ENCODE measurements around the gene AUTS2.

AUTS2 gene

GRCh38 chr7:70484255-70484654 is 886.0 kb downstream of the AUTS2 start:
- TF ChIP-seq CTCF (IDR thresholded peaks at IDR 0.05; ENCODE audit: poor library complexity, severe bottlenecking): no peak
- Histone ChIP-seq H3K4me1 (ENCODE audit: insufficient read depth, poor library complexity, severe bottlenecking) (no peaks in the 10 kb centered on the region), H3K27me3 (ENCODE audit: insufficient read depth, poor library complexity, severe bottlenecking) (no peaks in the 10 kb centered on the region), H3K36me3 (ENCODE audit: low read depth) (no peaks in the 10 kb centered on the region), H3K9me3 (ENCODE audit: severe bottlenecking) (no peaks in the 10 kb centered on the region), H3K4me3 (ENCODE audit: severe bottlenecking) (no peak overlapping the region), H3K27ac (ENCODE audit: poor library complexity, severe bottlenecking) (no peak overlapping the region)
- ATAC-seq (ENCODE audit: low read depth) (no peak), DNase-seq (ENCODE audit: low spot score) (no peak)

GRCh38 chr7:70486977-70487376 is 888.7 kb downstream of the AUTS2 start:
- no peak for TF ChIP-seq CTCF (IDR thresholded peaks at IDR 0.05; ENCODE audit: poor library complexity, severe bottlenecking)
- no peak overlapping the region for H3K27ac ChIP-seq (ENCODE audit: poor library complexity, severe bottlenecking)
- ATAC-seq (ENCODE audit: low read depth): no peak
- no peaks in the 10 kb centered on the region for H3K9me3 ChIP-seq (ENCODE audit: severe bottlenecking)
- DNase-seq (ENCODE audit: low spot score): no peak
- no peaks in the 10 kb centered on the region for H3K27me3 ChIP-seq (ENCODE audit: insufficient read depth, poor library complexity, severe bottlenecking)
- H3K4me1 ChIP-seq (ENCODE audit: insufficient read depth, poor library complexity, severe bottlenecking): no peaks in the 10 kb centered on the region
- H3K4me3 ChIP-seq (ENCODE audit: severe bottlenecking): no peak overlapping the region
- no peaks in the 10 kb centered on the region for H3K36me3 ChIP-seq (ENCODE audit: low read depth)

GRCh38 chr7:70487428-70487827 is 889.2 kb downstream of the AUTS2 start:
- Histone ChIP-seq H3K36me3 (ENCODE audit: low read depth) (no peaks in the 10 kb centered on the region), H3K4me3 (ENCODE audit: severe bottlenecking) (no peak overlapping the region), H3K4me1 (ENCODE audit: insufficient read depth, poor library complexity, severe bottlenecking) (no peaks in the 10 kb centered on the region), H3K27ac (ENCODE audit: poor library complexity, severe bottlenecking) (no peak overlapping the region), H3K9me3 (ENCODE audit: severe bottlenecking) (no peaks in the 10 kb centered on the region), H3K27me3 (ENCODE audit: insufficient read depth, poor library complexity, severe bottlenecking) (no peaks in the 10 kb centered on the region)
- ATAC-seq (ENCODE audit: low read depth) (no peak), DNase-seq (ENCODE audit: low spot score) (no peak)
- TF ChIP-seq CTCF (IDR thresholded peaks at IDR 0.05; ENCODE audit: poor library complexity, severe bottlenecking): no peak

GRCh38 chr7:70487886-70488285 is 889.6 kb downstream of the AUTS2 start:
- no peak overlapping the region for H3K4me3 ChIP-seq (ENCODE audit: severe bottlenecking)
- H3K36me3 ChIP-seq (ENCODE audit: low read depth): no peaks in the 10 kb centered on the region
- H3K4me1 ChIP-seq (ENCODE audit: insufficient read depth, poor library complexity, severe bottlenecking): no peaks in the 10 kb centered on the region
- TF ChIP-seq CTCF (IDR thresholded peaks at IDR 0.05; ENCODE audit: poor library complexity, severe bottlenecking): no peak
- H3K9me3 ChIP-seq (ENCODE audit: severe bottlenecking): no peaks in the 10 kb centered on the region
- ATAC-seq (ENCODE audit: low read depth) (no peak), DNase-seq (ENCODE audit: low spot score) (no peak)
- no peaks in the 10 kb centered on the region for H3K27me3 ChIP-seq (ENCODE audit: insufficient read depth, poor library complexity, severe bottlenecking)
- H3K27ac ChIP-seq (ENCODE audit: poor library complexity, severe bottlenecking): no peak overlapping the region

- Histone ChIP-seq H3K4me3 (ENCODE audit: severe bottlenecking) (no peak overlapping the region), H3K4me1 (ENCODE audit: insufficient read depth, poor library complexity, severe bottlenecking) (no peaks in the 10 kb centered on the region), H3K27me3 (ENCODE audit: insufficient read depth, poor library complexity, severe bottlenecking) (no peaks in the 10 kb centered on the region), H3K27ac (ENCODE audit: poor library complexity, severe bottlenecking) (no peak overlapping the region), H3K9me3 (ENCODE audit: severe bottlenecking) (no peaks in the 10 kb centered on the region), H3K36me3 (ENCODE audit: low read depth) (no peaks in the 10 kb centered on the region)
- ATAC-seq (ENCODE audit: low read depth) (no peak), DNase-seq (ENCODE audit: low spot score) (no peak)
- TF ChIP-seq CTCF (IDR thresholded peaks at IDR 0.05; ENCODE audit: poor library complexity, severe bottlenecking): no peak
Measured at GRCh38 chr7:70489813-70490212, 891.5 kb downstream of the AUTS2 start.
